ENCODE results near the gene SGTA. TPM values are rescaled to one million over a fixed set of nuclear protein-coding genes. Genes with fewer than 3 reads are reported as not detected.

The SGTA gene
- polyA plus RNA-seq, 4 donors, result 50.9 to 71.0 (median 53.3) TPM

DNA sequence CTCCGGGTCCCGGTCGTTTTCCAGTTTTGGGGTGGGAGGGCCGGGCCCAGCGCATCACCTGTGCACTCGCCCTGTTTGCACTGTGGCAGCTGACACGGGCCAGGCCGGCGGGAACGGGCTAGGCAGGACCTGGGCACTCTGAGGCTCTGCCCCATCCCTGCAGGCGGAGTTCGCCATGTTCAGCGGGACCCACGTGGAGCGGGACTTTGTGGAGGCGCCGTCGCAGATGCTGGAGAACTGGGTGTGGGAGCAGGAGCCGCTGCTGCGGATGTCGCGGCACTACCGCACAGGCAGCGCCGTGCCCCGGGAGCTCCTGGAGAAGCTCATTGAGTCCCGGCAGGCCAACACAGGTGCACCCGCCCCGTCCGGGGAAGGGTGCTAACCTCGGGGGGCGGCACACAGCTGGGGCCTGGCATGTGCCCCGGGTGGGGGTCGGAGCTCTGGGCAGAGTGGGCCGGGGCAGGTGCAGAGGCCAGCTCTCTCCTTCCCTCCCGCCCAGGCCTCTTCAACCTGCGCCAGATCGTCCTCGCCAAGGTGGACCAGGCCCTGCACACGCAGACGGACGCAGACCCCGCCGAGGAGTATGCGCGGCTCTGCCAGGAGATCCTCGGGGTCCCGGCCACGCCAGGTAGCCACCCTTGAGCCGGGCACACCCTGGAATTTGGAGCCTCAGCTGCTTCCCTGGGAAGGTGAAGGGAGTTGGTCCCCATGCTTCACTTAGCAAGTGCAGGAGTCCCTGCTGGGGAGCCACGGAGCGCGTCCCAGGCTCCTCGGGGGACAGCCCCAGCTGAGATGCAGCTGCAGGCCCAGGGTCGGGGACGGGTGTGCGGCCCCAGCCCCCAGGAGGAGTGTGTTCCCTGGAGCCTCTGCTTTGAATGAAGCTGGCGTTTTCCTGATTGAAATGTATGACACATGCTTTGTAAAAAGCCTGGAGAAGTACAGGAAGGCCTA lies 27.3 kb upstream of the SGTA start:
- no peak for DNase-seq (ENCODE audit: low read depth in 4 of 4, low spot score in 3 of 4)

DNA sequence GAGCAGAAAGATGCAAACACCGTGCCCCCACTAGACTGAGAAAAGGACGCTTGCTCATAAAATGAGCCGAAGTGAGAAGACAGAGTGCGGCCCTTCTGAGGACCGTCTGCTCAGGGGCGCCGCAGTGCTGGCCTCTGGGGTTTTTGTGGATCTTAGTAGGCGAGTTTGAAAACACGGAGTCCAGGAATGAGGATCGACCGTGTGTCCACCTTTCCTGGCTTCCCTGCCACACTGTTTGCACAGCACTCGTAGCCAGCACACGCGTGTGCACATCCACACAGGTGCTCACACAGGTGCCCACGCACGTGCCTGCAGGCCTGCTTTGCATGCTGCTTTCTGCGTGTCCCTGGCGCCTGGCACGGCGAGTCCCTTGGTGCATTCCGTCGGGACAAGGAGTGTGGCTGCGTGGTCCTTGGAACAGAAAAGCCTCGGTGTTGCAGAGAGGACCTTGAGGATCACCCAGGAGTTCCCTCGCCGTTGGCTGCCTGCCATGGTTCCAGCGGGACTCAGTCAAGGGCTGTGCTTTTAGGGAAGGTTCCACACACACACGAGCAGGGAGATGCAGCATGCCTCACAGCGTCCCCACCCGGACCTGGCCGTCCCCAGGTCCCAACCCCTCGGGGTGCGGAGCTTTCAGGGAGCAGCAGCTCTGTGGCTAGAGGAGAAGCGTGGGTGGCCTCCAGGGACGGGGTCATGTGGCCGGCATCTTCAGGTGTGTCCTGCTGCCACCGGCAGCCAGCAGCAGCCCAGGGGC lies 26.5 kb upstream of the SGTA start:
- no peak for DNase-seq (ENCODE audit: low read depth in 4 of 4, low spot score in 3 of 4)

DNA sequence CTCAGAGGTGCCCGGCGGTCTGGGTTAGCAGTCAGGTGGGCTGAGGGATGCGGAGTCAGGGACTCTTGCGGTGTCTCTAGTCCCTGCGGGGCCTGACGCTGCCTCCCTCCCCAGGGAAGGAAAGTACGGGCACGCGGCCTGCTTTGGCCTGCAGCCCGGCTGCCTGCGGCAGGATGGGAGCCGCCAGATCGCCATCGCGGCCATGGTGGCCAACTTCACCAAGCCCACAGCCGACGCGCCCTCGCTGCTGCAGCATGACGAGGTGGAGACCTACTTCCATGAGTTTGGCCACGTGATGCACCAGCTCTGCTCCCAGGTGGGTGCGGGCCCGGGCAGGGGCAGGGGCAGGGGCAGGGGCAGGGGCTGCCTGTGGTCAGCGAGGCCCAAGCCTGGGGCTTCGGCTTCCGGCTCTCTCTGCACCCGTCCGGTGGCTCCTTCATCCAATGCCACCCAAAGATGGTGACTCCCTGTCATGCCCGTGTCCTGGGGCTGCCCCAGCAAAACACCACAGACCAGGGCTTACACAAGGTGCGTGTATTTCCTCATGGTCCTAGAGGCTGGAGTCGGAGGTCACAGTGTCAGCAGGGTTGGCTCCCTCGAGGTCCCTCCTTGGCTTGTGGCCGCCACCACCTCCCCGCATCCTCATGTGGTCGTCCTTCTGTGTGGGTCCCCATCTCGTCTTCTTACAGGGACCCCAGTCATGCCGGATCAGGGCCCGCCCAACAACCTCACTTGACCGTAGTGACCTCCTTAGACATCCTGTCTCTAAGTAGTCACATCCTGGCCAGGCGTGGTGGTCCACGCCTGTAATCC lies 25.3 kb upstream of the SGTA start:
- no peak for DNase-seq (ENCODE audit: low read depth in 4 of 4, low spot score in 3 of 4)

DNA sequence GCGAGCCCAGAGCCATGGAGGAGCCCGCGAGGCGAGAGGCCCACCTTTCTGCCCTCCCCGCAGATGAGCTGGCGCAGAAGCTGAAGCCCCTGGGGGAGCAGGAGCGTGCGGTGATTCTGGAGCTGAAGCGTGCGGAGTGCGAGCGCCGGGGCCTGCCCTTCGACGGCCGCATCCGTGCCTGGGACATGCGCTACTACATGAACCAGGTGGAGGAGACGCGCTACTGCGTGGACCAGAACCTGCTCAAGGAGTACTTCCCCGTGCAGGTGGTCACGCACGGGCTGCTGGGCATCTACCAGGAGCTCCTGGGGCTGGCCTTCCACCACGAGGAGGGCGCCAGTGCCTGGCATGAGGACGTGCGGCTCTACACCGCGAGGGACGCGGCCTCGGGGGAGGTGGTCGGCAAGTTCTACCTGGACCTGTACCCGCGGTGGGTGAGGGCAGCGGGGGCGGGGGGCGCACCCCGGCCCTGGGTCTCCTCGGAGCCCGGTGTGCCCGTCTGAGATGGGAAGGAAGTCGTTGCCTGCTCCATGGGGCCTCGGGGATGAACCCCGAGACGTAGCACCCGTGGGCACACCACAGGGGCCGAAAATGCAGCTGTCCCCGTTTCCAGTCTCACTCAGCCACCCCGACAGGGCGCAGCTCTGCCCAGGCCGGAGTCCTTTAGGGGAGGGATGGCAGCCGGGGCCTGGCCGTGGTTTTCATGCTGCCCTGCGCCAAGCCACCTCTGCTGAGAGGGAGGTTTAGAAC lies 24.5 kb upstream of the SGTA start:
- no peak for DNase-seq (ENCODE audit: low read depth in 4 of 4, low spot score in 3 of 4)

DNA sequence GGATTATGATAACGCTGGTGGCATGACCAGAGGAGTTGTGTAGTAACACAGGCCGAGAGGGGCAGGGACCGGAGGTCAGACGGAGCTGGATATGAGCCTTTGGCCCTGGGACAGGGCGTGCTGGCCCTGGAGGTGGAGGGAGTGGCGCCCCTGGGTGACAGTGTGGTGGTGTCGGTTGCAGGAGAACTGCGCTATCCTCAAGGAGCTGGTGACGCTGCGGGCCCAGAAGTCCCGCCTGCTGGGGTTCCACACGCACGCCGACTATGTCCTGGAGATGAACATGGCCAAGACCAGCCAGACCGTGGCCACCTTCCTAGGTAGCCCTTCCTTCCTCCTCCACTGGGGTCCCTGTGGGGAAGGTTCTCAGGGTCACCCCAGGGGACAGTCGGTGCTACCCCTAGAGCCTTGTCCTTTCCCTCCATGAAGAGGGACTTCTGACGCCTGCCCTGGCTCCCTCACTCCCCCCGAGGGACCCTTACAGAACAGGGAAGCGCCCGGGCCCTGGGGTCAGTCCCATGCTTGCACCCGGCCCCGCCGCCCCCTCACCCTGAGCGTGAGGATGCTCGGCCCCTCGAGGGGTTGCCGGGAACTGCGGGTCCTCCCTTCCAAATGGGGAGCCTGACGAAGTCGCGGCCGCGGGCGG lies 23.8 kb upstream of the SGTA start:
- DNase-seq (ENCODE audit: low read depth in 4 of 4, low spot score in 3 of 4), result no peak

DNA sequence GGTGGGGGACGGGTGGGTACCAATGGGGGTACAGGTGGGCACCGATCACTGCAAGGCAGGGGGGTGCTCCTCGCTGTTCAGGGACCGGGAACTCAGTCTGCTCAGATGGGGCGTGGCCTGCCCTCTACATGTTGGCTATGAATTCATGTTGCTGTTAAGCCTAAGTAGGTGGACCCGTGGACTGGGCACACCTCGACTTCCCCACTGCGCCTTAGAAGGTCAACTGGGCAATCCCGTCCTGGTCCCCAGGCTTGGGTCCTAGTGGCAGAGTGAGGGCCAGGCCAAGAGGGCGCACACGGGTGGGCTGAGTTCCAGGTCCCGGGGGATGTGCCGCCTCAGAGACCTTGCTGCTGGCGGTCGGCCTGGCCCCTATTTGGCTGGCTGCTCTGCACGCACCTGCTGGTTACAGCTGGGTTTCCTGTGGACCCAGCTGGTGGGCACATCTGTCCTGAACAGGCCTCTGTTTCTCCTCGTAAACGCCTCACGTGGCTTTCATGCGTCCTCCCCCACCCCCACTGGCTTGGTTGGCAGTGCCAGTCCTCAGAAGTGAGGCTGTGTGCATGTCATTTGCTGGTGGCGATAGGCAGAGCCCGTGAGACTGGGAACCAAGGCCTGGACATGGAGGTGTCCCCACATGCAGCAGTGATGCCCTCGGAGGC lies 23.0 kb upstream of the SGTA start:
- DNase-seq (ENCODE audit: low read depth in 4 of 4, low spot score in 3 of 4), result no peak

DNA sequence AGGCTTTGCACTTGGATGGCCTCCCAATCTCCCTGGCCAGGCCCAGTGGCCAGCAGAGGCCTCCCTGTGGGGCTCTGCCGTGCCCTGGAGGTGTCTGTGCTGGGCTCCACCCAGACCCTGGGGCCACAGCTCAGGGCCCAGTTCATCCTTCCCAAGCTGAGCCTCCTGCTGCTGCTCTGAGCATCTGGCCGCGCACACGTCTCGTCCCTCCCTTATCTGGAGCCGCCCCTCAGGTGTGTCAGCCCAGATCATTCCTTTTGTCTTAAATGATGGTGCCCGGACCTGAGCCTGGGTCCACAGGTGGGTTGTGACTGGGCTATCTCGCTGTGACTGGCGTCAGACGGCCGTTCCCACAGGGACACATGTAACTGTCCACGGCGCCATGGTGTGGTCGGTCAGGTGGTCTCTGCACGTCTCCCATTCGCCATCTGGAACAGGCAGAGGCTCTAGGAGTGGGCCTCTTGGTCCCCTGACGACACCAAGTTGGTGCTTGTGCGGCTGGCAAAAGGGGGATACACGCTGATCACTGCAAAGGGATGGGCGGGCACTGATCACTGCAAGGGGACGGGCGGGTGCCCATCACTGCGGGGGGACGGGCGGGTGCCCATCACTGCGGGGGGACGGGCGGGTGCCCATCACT lies 22.3 kb upstream of the SGTA start:
- no peak for DNase-seq (ENCODE audit: low read depth in 4 of 4, low spot score in 3 of 4)

DNA sequence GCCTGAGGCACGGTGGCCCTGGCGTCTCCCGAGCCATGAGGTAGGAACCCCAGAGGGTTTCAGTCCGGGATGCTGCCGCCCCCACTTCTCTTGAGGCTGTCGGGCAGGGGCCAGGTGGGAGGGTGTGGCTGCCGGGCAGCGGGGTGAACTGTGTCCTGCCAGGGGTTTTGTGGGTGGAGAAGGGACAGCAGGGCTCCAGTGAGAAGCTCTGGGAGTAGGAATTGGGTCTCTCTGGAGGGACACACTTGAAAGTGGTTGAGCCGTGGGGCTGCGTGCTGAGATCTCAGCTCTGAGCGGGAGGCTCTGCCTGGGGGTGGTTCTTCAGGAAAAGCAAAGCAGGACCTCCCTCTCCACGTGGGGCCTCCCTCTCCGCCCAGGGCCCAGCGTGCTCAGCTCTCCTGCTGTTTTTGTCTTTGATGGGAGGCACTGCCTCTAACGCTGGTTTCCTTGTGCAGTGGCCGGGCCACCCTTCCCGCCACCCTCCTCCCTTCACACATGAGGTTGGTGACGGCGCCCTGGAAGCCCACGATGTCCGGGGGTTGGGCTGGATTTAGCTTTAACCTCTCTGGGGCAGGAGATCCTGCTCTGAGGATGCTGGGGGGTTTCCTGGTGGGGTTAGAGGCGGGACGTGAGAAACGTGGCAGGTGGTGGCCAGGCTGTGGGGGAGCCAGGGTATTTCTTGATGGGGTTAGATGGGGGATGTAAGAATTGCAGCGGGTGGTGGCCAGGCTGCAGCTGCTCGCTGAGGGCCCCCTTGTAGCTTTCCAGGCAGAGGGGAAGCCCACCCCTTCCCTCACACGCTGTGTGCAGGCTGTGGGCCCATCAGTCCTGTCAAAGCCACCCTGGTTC lies 21.3 kb upstream of the SGTA start:
- no peak for DNase-seq (ENCODE audit: low read depth in 4 of 4, low spot score in 3 of 4)

DNA sequence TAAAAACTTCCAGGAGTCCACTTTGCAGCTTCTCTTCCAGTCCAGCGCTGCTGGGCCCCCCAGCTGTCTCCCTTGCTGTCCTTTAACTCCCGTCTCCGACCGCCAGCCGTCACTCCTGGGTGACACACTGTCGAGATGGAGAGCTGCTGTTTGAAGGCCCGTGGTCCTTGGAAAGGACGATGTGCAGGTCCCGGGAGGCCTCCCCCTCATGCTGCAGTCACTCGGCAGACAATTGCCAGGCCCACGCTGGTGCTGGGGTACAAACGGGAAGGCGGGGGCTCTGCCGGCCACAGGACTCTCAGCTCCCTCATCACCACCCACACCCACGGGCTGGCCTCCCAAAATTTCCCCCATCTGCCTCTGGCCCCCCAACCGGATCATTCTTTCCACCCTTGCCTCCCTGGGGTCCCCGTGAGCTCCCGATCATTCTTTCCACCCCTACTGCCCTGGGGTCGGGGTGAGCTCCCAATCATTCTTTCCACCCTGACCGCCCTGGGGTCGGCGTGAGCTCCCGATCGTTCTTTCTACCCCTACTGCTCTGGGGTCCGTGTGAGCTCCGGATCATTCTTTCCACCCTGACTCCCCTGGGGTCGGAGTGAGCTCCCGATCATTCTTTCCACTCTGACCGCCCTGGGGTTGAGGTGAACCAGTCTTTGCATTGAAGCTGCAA lies 20.5 kb upstream of the SGTA start:
- DNase-seq (ENCODE audit: low read depth in 4 of 4, low spot score in 3 of 4), result no peak

DNA sequence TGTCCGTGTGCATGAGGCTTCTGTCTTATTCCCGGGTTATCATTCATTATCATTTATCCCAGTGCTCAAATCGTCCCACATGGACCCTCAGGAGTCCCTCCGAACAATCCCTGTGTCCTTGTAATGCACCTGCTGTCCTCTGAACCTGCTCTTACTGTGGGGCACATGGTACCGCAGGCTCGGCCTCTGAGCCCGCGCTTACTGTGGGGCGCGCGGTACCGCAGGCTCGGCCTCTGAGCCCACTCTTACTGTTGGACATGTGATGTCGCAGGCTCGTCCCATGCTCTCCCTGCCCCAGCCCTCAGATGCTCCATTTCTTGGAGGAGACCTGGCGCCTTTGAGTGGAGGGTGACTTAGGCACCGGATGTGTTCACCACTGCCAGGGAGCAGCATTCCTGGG lies 19.8 kb upstream of the SGTA start:
- DNase-seq (ENCODE audit: low read depth in 4 of 4, low spot score in 3 of 4), result no peak

DNA sequence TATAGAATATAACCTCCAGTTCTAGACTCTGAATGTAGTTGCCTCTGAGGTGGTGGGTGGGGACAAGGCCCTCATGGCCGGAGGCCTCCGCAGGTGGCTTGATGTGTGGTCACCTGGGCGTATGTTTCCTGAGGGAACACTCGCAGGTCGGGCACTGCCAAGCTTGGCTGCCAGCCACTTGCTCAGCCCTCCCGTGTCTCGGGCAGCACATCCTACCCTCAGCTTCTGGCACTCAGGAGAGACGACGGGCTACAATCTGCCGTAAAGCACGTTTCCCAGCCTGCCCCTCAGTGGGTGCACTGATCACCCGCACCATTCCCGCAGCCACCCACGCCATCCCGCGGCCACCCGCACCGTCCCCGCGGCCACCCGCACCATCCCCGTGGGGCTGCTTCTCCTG lies 17.4 kb upstream of the SGTA start:
- DNase-seq (ENCODE audit: low read depth in 4 of 4, low spot score in 3 of 4), result no peak

DNA sequence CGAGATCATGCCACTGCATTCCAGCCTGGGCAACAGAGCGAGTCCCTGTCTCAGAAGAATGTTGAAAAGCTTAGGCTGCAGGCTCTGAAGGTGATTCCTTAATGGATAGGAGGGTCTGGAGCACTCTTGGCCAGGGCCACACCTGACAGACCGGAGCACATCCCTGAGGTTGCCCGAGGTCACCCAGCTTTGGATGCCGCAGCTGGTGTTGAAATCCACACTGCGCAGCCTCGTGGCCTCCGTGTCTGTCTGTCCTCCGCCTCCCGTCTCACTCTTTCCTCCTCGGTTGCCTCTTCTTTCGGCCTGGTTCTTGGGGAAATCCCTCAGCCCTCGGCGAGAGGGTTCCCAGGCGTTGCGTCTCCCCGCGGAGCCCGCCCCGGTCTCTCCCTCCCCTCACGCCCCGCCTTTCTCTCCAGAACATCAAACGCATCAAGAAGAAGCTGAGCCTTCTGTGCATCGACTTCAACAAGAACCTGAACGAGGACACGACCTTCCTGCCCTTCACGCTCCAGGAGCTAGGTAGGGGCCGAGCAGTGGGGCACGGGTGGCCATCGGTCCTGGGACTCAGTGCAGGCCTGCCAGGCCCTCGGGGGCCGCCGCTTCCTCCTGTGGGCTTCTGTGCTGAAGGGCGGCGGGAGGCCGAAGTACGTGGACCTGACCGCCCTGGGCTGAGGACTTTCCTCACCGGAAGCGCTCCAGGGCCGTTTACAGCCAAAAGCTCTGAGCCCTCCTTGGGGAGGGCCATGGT lies 16.4 kb upstream of the SGTA start:
- DNase-seq (ENCODE audit: low read depth in 4 of 4, low spot score in 3 of 4), result no peak

DNA sequence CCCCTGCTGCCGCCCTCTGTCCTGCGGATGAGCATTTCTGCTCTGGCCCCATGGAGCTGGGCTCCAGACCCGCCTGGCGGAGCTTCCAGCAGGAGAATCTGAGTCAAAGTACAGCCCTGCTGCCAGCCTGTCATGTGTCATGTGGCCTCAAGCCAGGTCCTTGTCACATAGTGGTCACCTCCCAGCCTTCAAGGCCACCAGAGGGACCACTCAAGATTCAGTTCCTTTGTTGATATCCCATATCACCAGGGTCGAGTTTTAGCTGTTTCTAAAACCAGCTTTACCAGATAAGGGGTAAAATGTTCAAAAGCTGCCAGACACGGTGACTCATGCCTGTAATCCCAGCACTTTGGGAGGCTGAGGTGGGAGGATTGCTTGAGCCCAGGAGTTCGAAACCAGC lies 15.7 kb upstream of the SGTA start:
- DNase-seq (ENCODE audit: low read depth in 4 of 4, low spot score in 3 of 4), result no peak

DNA sequence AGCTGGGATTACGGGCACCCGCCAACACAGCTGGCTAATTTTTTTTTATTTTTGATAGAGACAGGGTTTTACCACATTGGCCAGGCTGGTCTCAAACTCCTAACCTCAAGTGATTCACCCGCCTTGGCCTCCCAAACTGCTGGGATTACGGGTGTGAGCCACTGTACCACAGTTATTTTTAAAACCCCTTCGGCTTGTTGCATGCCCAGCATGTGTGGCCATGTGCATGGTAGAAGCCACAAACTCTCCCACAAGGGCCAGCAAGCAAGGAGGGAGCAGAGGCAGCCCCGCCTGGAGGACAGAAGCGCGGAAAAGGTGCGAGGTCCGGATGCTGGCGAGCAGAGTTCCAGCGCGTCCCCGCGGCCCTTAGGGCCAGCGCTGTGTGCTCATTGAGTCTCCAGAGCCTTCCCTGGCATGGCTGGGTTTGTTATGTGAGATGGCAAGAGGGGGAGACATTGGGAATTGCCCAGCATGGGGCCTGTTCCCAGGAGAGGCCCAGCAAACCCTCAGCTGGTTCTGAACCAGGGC lies 15.1 kb upstream of the SGTA start:
- DNase-seq (ENCODE audit: low read depth in 4 of 4, low spot score in 3 of 4), result no peak

DNA sequence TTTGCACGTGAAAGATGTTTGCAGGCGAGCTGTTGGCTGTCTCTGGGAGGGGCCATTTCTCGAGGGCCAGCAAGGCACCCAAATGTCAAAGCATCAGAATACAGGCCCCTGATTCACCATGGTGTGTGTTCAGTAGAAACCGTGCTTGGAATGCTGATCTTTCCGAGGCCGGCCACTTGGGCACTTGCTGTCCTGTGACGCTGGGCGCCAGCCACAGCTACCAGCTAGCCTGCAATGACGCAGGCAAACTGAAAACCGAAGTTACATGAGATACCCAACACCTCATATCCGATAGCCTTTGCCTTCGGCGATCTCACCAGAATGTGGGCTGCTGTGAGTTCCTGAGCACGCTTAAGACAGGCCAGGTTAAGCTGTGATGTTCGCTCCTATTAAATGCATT lies 14.2 kb upstream of the SGTA start:
- DNase-seq (ENCODE audit: low read depth in 4 of 4, low spot score in 3 of 4), result no peak

DNA sequence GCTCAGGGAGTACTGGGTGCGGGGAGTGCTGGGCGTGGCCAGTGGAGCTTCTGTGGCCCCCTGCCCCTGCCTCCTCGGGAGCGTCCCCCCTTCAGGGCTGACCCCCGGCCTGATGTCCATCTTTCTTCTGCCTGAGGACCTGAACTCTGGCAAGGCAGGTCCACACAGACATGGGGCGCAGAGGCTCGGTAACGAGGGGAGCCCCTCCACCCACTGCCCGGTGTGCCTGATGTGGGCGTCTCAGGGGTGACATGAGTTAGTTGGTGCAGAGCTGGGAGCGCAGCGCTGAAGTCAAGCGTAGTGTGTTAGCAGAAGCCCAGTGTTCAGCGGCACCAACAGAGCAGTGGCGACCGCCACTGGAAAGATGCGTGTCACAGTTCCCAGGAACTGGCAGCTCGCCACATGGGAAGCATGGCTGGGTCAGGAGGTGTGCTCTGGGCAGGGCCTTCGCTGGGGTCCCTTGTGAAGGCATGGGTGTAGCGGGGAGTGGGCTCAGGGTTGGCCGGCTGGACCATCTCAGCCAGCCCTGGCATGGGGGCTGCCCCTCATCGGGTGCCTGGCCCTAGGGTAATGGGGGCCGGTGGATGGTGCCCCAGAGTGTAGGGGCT lies 13.7 kb upstream of the SGTA start:
- DNase-seq (ENCODE audit: low read depth in 4 of 4, low spot score in 3 of 4), result no peak

Measured in right renal pelvis (tissue), 4 donors.